ENCODE results near the gene OR2W1.

- TF ChIP-seq CTCF (IDR thresholded peaks at IDR 0.05): no peak
- TF ChIP-seq POLR2A (IDR thresholded peaks at IDR 0.05): no peak
Measured at GRCh38 chr6:29081312-29081711, 36.3 kb upstream of the OR2W1 start.
